Testis (tissue), 3 donors: ENCODE measurements around the gene DNAAF8. TPM values are rescaled to one million over a fixed set of nuclear protein-coding genes. Genes with fewer than 3 reads are reported as not detected.

Source experiments
- DNase-seq: peaks from one replicate; pipeline ENCODE4 v3.0.0-alpha.2; 2019
- H3K27ac ChIP-seq, 2 donors: fragments of 200-600 bp; sonication (generic); one replicate each; pipeline ENCODE4 v1.5.1; 2019
- H3K27me3 ChIP-seq: fragments of 200-600 bp; sonication (generic); one replicate; pipeline ENCODE4 v1.5.1; 2019
- H3K36me3 ChIP-seq: fragments of 200-600 bp; sonication (generic); one replicate; pipeline ENCODE4 v1.5.1; 2017; ENCODE audit warnings: low read depth; ENCODE audit errors: missing control alignments
- H3K4me1 ChIP-seq: fragments of 200-600 bp; sonication (generic); one replicate; pipeline ENCODE4 v1.5.1; 2019
- H3K4me3 ChIP-seq, 2 donors: fragments of 200-600 bp; sonication (generic); one replicate each; pipeline ENCODE4 v1.5.1; 2017 to 2019
- H3K9me3 ChIP-seq: fragments of 200-600 bp; sonication (generic); one replicate; pipeline ENCODE4 v1.5.1; 2017
- POLR2A ChIP-seq: fragments of 450-650 bp; IDR thresholded peaks from one replicate; pipeline ENCODE4 v1.6.1; 2017; ENCODE audit warnings: antibody characterized with exemption, mild to moderate bottlenecking, moderate library complexity
- WGBS, 2 donors: methylation state at CpG; one replicate each; pipeline ENCODE4 v1.1.5; 2018; 5-methylcytosine and 5-hydroxymethylcytosine counted together
- intact Hi-C: fragments of 100-400 bp; cut with DNase I; formaldehyde crosslinking; loops from one replicate; pipeline ENCODE4 v1.15.1; 2023; ENCODE audit warnings: low total_unique reads
- polyA plus RNA-seq: library from polyadenylated mRNA; stranded (reverse); fragments of 350-450 nt; fragmentation: Illumina TruSeq; extraction: RNeasy Lipid Tissue Mini Kit (QIAGEN cat#74804); gene quantifications from one replicate; pipeline ENCODE4 v1.2.3, GENCODE V29; 2014; ENCODE audit warnings: low read depth, low replicate concordance; ENCODE audit not compliant: insufficient read depth
- total RNA-seq, 2 donors: library from RNA; depleted of rRNA; stranded (reverse); fragments of >200 nt; gene quantifications; one replicate each; pipeline ENCODE4 v1.2.3, GENCODE V29; 2016
- TF ChIP-seq, protein P1 (sequence below), 3 experiments: fragments of 450-650 bp in 2 of 3; fragments of 200-600 bp in 1 of 3; sonication (generic) in 1 of 3; IDR thresholded peaks; one replicate each; pipeline ENCODE4 v1.5.1; 2016 to 2019; ENCODE audit warnings: antibody characterized with exemption in 3 of 3, mild to moderate bottlenecking in 2 of 3, moderate library complexity in 1 of 3

DNAAF8 gene
- total and polyA plus RNA-seq, 3 donors from 2014 or later, result 61.6 to 238 (median 70.0) TPM

DNA sequence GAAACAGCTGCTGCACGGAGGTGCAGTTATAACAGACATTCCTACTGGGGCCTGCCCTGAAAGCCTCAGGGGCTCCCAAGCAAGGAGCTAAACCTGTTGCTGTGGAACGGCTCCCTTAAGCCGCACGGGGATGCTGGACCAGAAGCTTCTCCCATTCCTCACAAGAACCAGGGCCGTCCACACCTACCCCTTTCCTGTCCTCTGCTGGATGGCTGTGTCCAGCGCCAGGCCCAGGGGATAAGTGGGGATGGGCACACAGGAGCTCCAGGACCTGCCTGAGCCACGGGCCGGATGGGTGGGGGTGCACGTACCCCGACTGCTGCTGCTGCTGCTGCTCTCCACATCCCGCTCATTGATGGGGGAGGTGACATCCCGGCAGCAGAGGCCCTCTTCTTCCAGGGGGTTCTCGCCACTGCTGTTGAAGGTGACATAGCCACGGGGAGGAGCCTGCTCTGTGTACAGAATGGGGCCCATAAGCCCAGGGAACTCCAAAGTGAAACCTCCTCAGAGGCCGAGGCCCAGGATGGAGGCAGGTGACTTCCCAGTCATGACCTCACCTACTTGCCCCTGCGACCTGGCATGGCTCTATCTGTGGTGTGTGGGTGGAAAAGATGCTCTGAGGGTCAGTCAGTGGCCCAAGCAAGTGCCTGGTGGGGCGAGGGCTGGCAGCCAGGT lies 32.4 kb upstream of the DNAAF8 start:
- H3K27me3 ChIP-seq, result no peaks in the 10 kb centered on the region
- H3K27ac ChIP-seq, result no peak overlapping the region
- no peaks in the 10 kb centered on the region for H3K36me3 ChIP-seq
- peaks cover 7% of the 10 kb centered on the region for H3K4me1 ChIP-seq
- no peak for DNase-seq
- TF ChIP-seq POLR2A, result no peak
- TF ChIP-seq, protein P1, sequence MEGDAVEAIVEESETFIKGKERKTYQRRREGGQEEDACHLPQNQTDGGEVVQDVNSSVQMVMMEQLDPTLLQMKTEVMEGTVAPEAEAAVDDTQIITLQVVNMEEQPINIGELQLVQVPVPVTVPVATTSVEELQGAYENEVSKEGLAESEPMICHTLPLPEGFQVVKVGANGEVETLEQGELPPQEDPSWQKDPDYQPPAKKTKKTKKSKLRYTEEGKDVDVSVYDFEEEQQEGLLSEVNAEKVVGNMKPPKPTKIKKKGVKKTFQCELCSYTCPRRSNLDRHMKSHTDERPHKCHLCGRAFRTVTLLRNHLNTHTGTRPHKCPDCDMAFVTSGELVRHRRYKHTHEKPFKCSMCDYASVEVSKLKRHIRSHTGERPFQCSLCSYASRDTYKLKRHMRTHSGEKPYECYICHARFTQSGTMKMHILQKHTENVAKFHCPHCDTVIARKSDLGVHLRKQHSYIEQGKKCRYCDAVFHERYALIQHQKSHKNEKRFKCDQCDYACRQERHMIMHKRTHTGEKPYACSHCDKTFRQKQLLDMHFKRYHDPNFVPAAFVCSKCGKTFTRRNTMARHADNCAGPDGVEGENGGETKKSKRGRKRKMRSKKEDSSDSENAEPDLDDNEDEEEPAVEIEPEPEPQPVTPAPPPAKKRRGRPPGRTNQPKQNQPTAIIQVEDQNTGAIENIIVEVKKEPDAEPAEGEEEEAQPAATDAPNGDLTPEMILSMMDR (IDR thresholded peaks at IDR 0.05), result no peak
- no peaks in the 10 kb centered on the region for H3K9me3 ChIP-seq
- no peak overlapping the region for H3K4me3 ChIP-seq
- intact Hi-C loops, result no loop called here
- WGBS, 2 donors, result 89 to 90% methylated on average over 3 to 17 of the region's 17 CpGs

- 73 to 77% methylated on average over 7 of the region's 7 CpGs for WGBS, 2 donors
- no peak for DNase-seq
- Histone ChIP-seq H3K4me1 (peaks cover 2% of the 10 kb centered on the region), H3K4me3 (no peak overlapping the region), H3K36me3 (no peaks in the 10 kb centered on the region), H3K27me3 (no peaks in the 10 kb centered on the region), H3K27ac (no peak overlapping the region), H3K9me3 (no peaks in the 10 kb centered on the region)
- intact Hi-C loops, result no loop called here
- TF ChIP-seq, protein P1 (IDR thresholded peaks at IDR 0.05), result no peak
- no peak for TF ChIP-seq POLR2A
Observed at GRCh38 chr16:4702466-4702808, 31.9 kb upstream of the DNAAF8 start.

DNA sequence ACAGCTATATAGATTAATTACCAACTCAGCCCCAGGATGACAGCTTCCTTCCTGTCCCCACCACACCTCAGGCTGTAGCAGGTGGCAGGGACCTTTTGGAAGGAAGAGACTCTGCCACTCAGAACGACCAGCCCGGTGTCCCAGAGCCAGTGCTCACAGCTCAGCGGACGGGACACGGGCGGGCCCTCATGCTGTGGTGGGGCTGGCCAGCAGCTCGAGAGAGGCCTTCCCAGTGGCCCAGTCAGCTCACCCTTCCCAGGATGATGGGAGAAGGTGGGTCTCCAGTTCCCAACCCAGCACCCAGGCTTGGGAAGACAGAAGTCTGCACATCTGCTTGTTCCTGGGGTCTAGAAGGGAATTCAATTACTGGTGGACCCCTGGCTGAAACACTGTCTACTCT lies 30.4 kb upstream of the DNAAF8 start:
- H3K27me3 ChIP-seq, result no peaks in the 10 kb centered on the region
- H3K27ac ChIP-seq, result no peak overlapping the region
- H3K4me3 ChIP-seq, result no peak overlapping the region
- 90 to 91% methylated on average over 6 to 7 of the region's 7 CpGs for WGBS, 2 donors
- no peaks in the 10 kb centered on the region for H3K4me1 ChIP-seq
- intact Hi-C loops, result no loop called here
- TF ChIP-seq, protein P1 (IDR thresholded peaks at IDR 0.05), result no peak
- no peak for TF ChIP-seq POLR2A
- no peaks in the 10 kb centered on the region for H3K36me3 ChIP-seq
- DNase-seq, result no peak
- H3K9me3 ChIP-seq, result no peaks in the 10 kb centered on the region

DNA sequence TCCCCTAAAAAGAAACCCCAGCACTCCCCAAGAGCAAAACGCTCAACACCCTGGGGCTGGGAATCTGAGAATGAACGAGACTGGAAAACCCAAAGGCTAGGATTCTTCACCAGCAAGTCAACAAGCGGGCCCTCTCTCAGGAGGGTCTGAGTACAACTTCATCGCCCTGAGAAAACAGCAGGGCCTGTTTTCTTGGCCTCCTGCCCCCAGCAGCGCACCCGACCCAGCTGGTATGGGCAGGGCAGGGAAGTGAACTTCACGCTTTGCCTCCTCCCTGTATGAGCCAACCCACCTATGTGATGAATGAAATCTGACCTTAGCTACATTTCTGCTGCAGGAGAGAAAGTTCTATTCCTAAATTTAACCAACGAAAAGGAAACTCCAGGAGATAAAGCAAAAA lies 29.8 kb upstream of the DNAAF8 start:
- Histone ChIP-seq H3K9me3 (no peaks in the 10 kb centered on the region), H3K4me1 (no peaks in the 10 kb centered on the region), H3K36me3 (no peaks in the 10 kb centered on the region), H3K27me3 (no peaks in the 10 kb centered on the region), H3K4me3 (no peak overlapping the region), H3K27ac (no peak overlapping the region)
- intact Hi-C loops, result no loop called here
- TF ChIP-seq, protein P1 (IDR thresholded peaks at IDR 0.05), result no peak
- TF ChIP-seq POLR2A, result no peak
- WGBS, 2 donors, result 91 to 93% methylated on average over 8 of the region's 8 CpGs
- DNase-seq, result no peak

GRCh38 chr16:4704913-4705312 lies 29.4 kb upstream of the DNAAF8 start:
- no peak for DNase-seq
- intact Hi-C loops, result no loop called here
- Histone ChIP-seq H3K9me3 (no peaks in the 10 kb centered on the region), H3K27me3 (no peaks in the 10 kb centered on the region), H3K27ac (no peak overlapping the region), H3K4me1 (no peaks in the 10 kb centered on the region), H3K36me3 (no peaks in the 10 kb centered on the region), H3K4me3 (no peak overlapping the region)
- TF ChIP-seq POLR2A, result no peak
- TF ChIP-seq, protein P1 (IDR thresholded peaks at IDR 0.05), result no peak
- 95 to 96% methylated on average over 14 of the region's 14 CpGs for WGBS, 2 donors
